COLO668 (cell line): Measurements from ENCODE around the gene MACROH2A1.

ENCODE experiments used
- DNase-seq: peaks from one replicate; lab custom pipeline; 2025; ENCODE audit not compliant: unreplicated experiment; lab: John Stamatoyannopoulos, UW

Gene MACROH2A1

DNA sequence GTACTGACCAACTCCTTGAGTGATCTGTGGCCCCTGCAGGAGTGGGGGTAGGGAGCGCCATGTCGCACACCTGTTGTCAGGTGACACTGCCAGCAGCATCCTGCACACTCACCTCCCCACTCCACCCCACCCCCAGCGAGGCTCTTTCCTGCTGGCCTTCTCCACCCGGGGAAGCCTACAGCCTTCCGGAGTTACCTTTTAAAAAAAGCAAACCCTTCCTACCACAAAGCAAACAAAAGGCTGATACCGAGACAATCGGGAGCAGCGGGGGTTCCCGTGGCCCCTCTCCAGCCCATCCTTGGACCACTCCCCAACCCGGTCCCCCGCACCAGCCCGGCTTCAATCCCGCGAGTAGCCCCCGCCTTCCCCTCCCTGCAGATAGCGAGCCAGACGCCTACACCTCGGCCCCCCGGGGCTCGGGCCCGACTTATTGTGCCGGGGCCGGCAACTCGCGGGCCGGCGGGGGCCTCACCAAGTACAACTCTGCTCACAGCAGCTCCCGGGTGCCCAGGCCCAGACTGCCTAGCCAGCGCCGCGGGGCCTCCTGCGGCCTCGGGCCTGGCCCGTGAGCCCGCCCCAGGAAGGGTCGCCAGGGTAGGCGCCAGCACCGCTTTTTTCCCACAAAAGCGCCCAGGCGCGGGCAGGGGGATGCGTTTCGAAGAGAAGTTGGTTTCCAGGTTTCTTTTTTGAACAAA lies 724 bp downstream of the MACROH2A1 start:
- peak; percentile 80 for DNase-seq

DNA sequence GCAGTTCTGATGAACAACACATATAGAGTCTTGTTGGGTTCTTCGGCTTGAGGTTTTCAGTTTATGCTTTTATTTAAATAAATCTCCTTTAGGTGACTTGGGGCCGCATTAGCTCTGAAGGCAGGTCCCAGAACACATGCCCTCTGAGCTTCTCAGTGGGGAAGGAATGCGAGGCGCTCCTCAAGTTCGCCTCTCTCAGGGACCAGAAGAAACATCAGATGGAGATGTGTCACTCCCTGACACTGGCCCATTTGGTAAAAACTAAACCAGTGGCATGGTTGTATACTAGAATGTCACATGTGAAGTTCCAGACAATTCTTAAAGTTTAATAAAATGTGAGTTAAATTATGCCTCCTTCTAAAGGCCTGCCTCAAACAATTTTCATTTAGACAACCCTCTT lies 1.9 kb downstream of the MACROH2A1 start:
- no peak for DNase-seq

GRCh38 chr5:135396459-135397055 lies 2.5 kb downstream of the MACROH2A1 start:
- no peak for DNase-seq

GRCh38 chr5:135395866-135396265 lies 3.2 kb downstream of the MACROH2A1 start:
- DNase-seq, result no peak

GRCh38 chr5:135395451-135395850 lies 3.6 kb downstream of the MACROH2A1 start:
- no peak for DNase-seq

DNA sequence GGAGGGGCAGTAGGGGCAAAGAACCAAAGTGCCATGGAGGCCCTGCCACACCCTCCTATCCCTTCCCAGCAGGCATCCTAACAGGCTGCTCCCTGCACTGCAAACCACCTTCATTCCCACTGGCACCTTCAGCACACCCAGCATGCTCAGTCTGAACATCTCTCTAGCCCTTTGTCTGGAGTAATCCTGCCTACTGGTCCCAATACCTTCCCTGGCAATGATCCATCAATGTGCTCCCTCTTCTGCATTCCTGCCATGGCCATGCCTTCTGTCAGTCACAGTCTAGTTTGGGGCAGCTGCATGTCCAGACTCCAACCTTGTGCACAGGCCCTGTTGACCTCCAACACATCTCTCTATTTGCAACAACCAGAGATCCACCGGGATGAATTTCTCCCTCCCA lies 4.9 kb downstream of the MACROH2A1 start:
- DNase-seq, result no peak

- DNase-seq, result no peak
These were observed 5.3 kb downstream of the MACROH2A1 start for GRCh38 chr5:135393691-135394090.

- DNase-seq, result no peak
These were observed 5.8 kb downstream of the MACROH2A1 start for GRCh38 chr5:135393229-135393628.

GRCh38 chr5:135392256-135392655 lies 6.8 kb downstream of the MACROH2A1 start:
- no peak for DNase-seq

- no peak for DNase-seq
These were observed 7.2 kb downstream of the MACROH2A1 start for GRCh38 chr5:135391869-135392255.

DNA sequence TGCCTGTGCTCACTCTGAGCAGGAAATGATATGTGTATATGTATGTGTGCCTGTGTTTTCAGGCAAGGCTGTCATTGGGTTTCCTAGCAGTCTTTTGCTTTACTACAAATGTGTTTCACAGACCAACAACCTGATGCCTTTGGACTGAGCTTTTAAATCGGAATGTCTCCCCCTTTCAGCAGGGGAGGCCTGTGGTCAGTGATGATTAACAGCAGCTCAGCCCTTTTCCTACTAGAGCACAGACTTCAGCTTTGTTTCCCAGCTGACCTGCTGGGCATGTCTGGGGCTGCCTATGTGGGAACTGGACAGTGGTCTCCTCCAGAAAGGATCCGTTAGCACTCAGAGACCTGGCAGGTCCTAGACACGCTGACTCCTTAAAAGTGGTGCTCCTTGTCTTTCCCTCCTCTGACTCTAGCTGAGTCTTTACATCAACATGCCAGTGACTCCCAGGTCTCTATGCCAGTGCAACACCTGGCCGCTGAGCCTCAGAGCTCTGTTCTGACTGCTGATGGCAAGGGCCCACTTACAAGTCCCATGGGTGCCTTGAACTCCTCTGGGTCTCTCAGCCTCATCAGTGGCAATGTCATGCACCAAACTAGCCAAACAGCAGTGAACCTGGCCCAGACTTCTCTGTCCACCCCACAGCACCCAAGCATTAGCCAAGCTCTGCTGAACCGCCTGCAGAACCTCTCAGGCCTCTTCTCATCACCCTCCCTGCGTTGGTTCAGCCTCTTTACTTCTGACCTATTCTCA lies 7.7 kb downstream of the MACROH2A1 start:
- no peak for DNase-seq

- no peak for DNase-seq
These were observed 10.1 kb downstream of the MACROH2A1 start for GRCh38 chr5:135388860-135389435.

DNA sequence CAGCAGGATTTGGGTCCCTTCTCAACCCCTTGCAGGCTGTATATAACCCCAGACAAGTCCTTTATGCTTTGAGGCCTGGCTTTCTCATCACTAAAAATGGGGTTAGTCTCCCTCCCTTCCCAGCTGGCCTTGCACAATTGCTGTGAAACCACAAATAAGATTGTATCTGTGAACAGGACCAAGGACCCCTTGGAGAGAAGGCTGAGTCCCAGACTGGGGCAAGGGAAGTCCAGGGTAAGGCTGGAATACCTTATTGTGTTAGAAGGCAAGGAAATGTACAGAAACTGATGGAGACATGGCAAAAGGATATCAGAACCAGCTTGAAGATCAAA lies 11.4 kb downstream of the MACROH2A1 start:
- DNase-seq, result no peak

GRCh38 chr5:135386886-135387628 lies 12.0 kb downstream of the MACROH2A1 start:
- no peak for DNase-seq

- DNase-seq, result no peak
These were observed 12.9 kb downstream of the MACROH2A1 start for GRCh38 chr5:135386096-135386495.

GRCh38 chr5:135385576-135385975 lies 13.5 kb downstream of the MACROH2A1 start:
- DNase-seq, result no peak

DNA sequence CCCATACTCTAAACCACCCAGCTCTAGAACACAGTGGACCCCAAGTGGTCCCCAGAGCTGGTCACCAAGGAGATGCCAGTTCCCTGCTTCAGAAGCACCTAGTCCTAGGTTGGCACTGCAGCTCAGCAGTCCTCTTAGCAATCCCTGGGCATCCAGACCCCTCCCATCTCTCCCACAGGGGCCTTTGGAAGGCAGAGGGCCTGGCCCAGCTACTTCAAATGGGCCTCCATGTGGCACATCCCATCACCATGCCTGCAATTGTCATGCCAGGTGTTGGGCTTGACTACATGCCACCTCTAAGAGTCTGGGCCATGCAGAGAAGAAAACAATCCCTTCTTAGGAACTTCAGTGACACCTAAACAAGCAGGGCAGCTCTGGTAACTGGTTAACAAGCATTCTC lies 14.1 kb downstream of the MACROH2A1 start:
- no peak for DNase-seq

- DNase-seq, result no peak
These were observed 15.1 kb downstream of the MACROH2A1 start for GRCh38 chr5:135383803-135384495.

DNA sequence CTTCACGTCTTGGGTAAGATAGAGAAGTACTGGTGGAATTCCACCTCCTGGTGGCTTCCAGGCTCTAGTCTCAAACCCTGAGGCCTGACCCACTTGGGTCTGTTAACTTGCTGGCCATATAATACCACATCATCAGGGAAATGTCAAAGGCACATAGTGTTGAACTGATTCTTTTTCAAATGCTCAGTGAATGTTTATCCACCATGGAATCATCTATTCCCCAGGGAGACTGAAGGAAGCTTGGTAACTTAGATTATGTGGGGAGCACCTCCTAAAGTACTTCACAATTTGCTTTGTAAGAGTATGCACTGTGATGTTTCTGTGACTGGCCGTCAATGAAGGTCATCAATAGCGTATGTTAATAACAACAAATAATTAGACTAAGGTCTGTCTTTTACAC lies 16.1 kb downstream of the MACROH2A1 start:
- no peak for DNase-seq

GRCh38 chr5:135382106-135382790 lies 16.8 kb downstream of the MACROH2A1 start:
- no peak for DNase-seq
